Right lobe of liver (tissue), 4 donors: ENCODE data around the gene CYP2E1.

Experiments
- POLR2A ChIP-seq: fragments of 450-650 bp; IDR thresholded peaks from one replicate; pipeline ENCODE4 v1.6.1; 2017; ENCODE audit warnings: antibody characterized with exemption, mild to moderate bottlenecking
- TF ChIP-seq, protein P1 (sequence below), 4 donors: fragments of 200-600 bp in 3 of 4; fragments of 450-650 bp in 1 of 4; IDR thresholded peaks; one replicate each; pipeline versions ENCODE4 v1.5.1 to v1.8.0; 2016 to 2022; ENCODE audit warnings: antibody characterized with exemption in 4 of 4, mild to moderate bottlenecking in 2 of 4
- donor health status: DM: no; HTN: no; CAD: no.
- donor health status: DM: no; HTN: no; CAD: no.
- donor health status: DM: no; HTN: yes; CAD: no.

DNA sequence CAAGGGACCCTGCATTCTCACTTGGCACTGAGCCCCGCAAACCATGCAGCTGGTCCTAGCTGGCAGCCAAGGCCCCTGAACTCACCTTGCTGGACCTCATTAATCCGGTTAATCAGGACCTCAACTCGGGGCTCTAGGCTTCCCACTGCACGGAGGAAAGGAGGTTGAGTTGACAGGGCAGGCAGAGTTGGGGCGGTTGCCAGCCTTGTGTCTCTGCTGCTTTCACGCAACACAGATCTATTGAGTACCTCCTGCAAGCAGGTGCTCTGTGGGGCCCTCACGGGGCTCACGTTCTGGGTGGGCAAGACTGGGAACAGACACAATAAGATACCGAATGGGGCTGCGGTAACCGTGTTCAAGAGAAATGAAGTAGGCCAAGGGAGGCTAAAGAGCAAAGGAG lies 32.1 kb downstream of the CYP2E1 start:
- TF ChIP-seq, protein P1, sequence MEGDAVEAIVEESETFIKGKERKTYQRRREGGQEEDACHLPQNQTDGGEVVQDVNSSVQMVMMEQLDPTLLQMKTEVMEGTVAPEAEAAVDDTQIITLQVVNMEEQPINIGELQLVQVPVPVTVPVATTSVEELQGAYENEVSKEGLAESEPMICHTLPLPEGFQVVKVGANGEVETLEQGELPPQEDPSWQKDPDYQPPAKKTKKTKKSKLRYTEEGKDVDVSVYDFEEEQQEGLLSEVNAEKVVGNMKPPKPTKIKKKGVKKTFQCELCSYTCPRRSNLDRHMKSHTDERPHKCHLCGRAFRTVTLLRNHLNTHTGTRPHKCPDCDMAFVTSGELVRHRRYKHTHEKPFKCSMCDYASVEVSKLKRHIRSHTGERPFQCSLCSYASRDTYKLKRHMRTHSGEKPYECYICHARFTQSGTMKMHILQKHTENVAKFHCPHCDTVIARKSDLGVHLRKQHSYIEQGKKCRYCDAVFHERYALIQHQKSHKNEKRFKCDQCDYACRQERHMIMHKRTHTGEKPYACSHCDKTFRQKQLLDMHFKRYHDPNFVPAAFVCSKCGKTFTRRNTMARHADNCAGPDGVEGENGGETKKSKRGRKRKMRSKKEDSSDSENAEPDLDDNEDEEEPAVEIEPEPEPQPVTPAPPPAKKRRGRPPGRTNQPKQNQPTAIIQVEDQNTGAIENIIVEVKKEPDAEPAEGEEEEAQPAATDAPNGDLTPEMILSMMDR (IDR thresholded peaks at IDR 0.05) = no peak
- no peak for TF ChIP-seq POLR2A
